ENCODE results near the gene HEXA.

The HEXA gene

GRCh38 chr15:72319360-72319984 is 56.3 kb downstream of the HEXA start:
- peak in 2 of 3 donors; percentile 20 to 36 for DNase-seq (ENCODE audit: low read depth in 3 of 3)

- no peak for DNase-seq (ENCODE audit: low read depth in 3 of 3)
Observed at GRCh38 chr15:72318408-72318942, 57.3 kb downstream of the HEXA start.

GRCh38 chr15:72315706-72316370 is 60.0 kb downstream of the HEXA start:
- DNase-seq (ENCODE audit: low read depth in 3 of 3): no peak

GRCh38 chr15:72313881-72314280 is 61.9 kb downstream of the HEXA start:
- DNase-seq (ENCODE audit: low read depth in 3 of 3): no peak

GRCh38 chr15:72313448-72313840 is 62.4 kb downstream of the HEXA start:
- no peak for DNase-seq (ENCODE audit: low read depth in 3 of 3)

GRCh38 chr15:72312605-72313447 is 63.0 kb downstream of the HEXA start:
- peak in 2 of 3 donors; percentile 38 to 46 for DNase-seq (ENCODE audit: low read depth in 3 of 3)

- no peak for DNase-seq (ENCODE audit: low read depth in 3 of 3)
Observed at GRCh38 chr15:72307026-72307425, 68.8 kb downstream of the HEXA start.

GRCh38 chr15:72306211-72306785 is 69.5 kb downstream of the HEXA start:
- no peak for DNase-seq (ENCODE audit: low read depth in 3 of 3)

- DNase-seq (ENCODE audit: low read depth in 3 of 3): no peak
Observed at GRCh38 chr15:72304596-72304995, 71.2 kb downstream of the HEXA start.

GRCh38 chr15:72302955-72303354 is 72.9 kb downstream of the HEXA start:
- no peak for DNase-seq (ENCODE audit: low read depth in 3 of 3)
